SK-N-SH (cell line): ENCODE measurements around the gene KIF3C. TPM values are rescaled to one million over a fixed set of nuclear protein-coding genes. Genes with fewer than 3 reads are reported as not detected.

Experiments
- CTCF ChIA-PET: fragments of 300-600, 350-600 bp; formaldehyde crosslinking; extraction: SDS; loops from one replicate; lab custom pipeline; 2021; lab: Yijun Ruan, JAX
- POLR2A ChIA-PET: fragments of 350-600 bp; sonication (Branson Sonifier 250); formaldehyde crosslinking; extraction: SDS; loops from one replicate; lab custom pipeline; 2020; ENCODE audit warnings: antibody characterized with exemption, inconsistent platforms; lab: Yijun Ruan, JAX
- DNase-seq: peaks from one replicate; pipeline ENCODE4 v3.0.0; 2012
- H2AFZ ChIP-seq: fragments of 200-600 bp; sonication (generic); 2 replicates; pipeline ENCODE4 v1.8.1; 2016; ENCODE audit warnings: antibody characterized with exemption, mild to moderate bottlenecking, low read depth
- H3F3A ChIP-seq: fragments of 200-600 bp; sonication (generic); replicated peaks from 2 replicates; pipeline ENCODE3; 2016; ENCODE audit warnings: antibody characterized with exemption, mild to moderate bottlenecking; ENCODE audit not compliant: insufficient read depth
- H3K27ac ChIP-seq, 2 experiments: fragments of 200-500 bp in 1 of 2; fragments of 200-600 bp in 1 of 2; sonication (Bioruptor generic) in 1 of 2; sonication (generic), shearing (Covaris generic) in 1 of 2; 2 replicates each; pipeline versions ENCODE4 v1.5.1 to v1.6.1; 2014 to 2016; ENCODE audit warnings: low read depth in 2 of 2, inconsistent platforms in 1 of 2, low read length in 1 of 2, mild to moderate bottlenecking in 1 of 2, mixed read lengths in 1 of 2
- H3K27me3 ChIP-seq: fragments of 200-600 bp; sonication (generic), shearing (Covaris generic); 2 replicates; pipeline ENCODE4 v1.6.1; 2016; ENCODE audit warnings: mixed run types; ENCODE audit not compliant: insufficient read depth
- H3K36me3 ChIP-seq, 2 experiments: fragments of 200-500 bp in 1 of 2; fragments of 200-600 bp in 1 of 2; sonication (Bioruptor generic) in 1 of 2; sonication (generic) in 1 of 2; replicated peaks in 1 of 2; 2 replicates each; pipeline versions ENCODE3 to v1.5.1; 2014 to 2016; ENCODE audit warnings: low read length in 1 of 2, mild to moderate bottlenecking in 1 of 2; ENCODE audit not compliant: insufficient read depth in 2 of 2, control insufficient read depth in 1 of 2
- H3K4me1 ChIP-seq, 2 experiments: fragments of 200-500 bp in 1 of 2; fragments of 200-600 bp in 1 of 2; sonication (Bioruptor generic) in 1 of 2; sonication (generic), shearing (Covaris generic) in 1 of 2; 2 replicates each; pipeline versions ENCODE4 v1.5.1 to v1.6.1; 2014 to 2016; ENCODE audit warnings: low read depth in 1 of 2, low read length in 1 of 2, mixed run types in 1 of 2; ENCODE audit not compliant: insufficient read depth in 2 of 2, control insufficient read depth in 1 of 2
- H3K4me2 ChIP-seq: fragments of 200-600 bp; sonication (generic), shearing (Covaris generic); 2 replicates; pipeline ENCODE4 v1.6.1; 2017; ENCODE audit warnings: mixed run types
- H3K4me3 ChIP-seq, 2 experiments: fragments of 200-500 bp in 1 of 2; fragments of 200-600 bp in 1 of 2; sonication (Bioruptor generic) in 1 of 2; sonication (generic), shearing (Covaris generic) in 1 of 2; 2 replicates each; pipeline versions ENCODE4 v1.5.1 to v1.8.1; 2014 to 2016; ENCODE audit warnings: low read depth in 2 of 2, inconsistent platforms in 1 of 2, low read length in 1 of 2, mild to moderate bottlenecking in 1 of 2, mixed read lengths in 1 of 2, moderate library complexity in 1 of 2
- H3K79me2 ChIP-seq: fragments of 200-600 bp; sonication (generic); 2 replicates; pipeline ENCODE4 v1.8.1; 2017; ENCODE audit warnings: mild to moderate bottlenecking; ENCODE audit not compliant: insufficient read depth
- H3K9ac ChIP-seq: fragments of 200-600 bp; sonication (generic); 2 replicates; pipeline ENCODE4 v1.6.1; 2017; ENCODE audit warnings: mixed run types
- H3K9me2 ChIP-seq: fragments of 200-600 bp; sonication (generic); 2 replicates; pipeline ENCODE4 v1.6.1; 2017; ENCODE audit warnings: mixed run types
- H3K9me3 ChIP-seq: fragments of 200-600 bp; sonication (generic); 2 replicates; pipeline ENCODE4 v1.6.1; 2017; ENCODE audit warnings: mixed run types, mild to moderate bottlenecking, moderate library complexity
- H4K20me1 ChIP-seq: fragments of 200-600 bp; sonication (generic); 2 replicates; pipeline ENCODE4 v1.6.1; 2017; ENCODE audit warnings: mild to moderate bottlenecking, mixed run types; ENCODE audit not compliant: insufficient read depth
- CTCF ChIP-seq: fragments of 200-600 bp; sonication (generic); IDR thresholded peaks from 2 replicates; pipeline ENCODE4 v1.6.1; 2017; ENCODE audit warnings: antibody characterized with exemption, mild to moderate bottlenecking, moderate library complexity
- ELF1 ChIP-seq: IDR thresholded peaks from 2 replicates; pipeline ENCODE4 v1.4.0; 2012
- EP300 ChIP-seq, 2 experiments: IDR thresholded peaks; 2 replicates each; pipeline versions ENCODE4 v1.4.0 to v1.6.1; 2012; ENCODE audit warnings: borderline replicate concordance in 1 of 2, low read depth in 1 of 2, low read length in 1 of 2
- EZH2phosphoT487 ChIP-seq: fragments of 200-600 bp; sonication (generic); IDR thresholded peaks from 2 replicates; pipeline ENCODE4 v1.6.1; 2017; ENCODE audit warnings: low read depth, mixed run types, mild to moderate bottlenecking, antibody characterized with exemption, moderate library complexity, borderline replicate concordance
- GABPA ChIP-seq: IDR thresholded peaks from 2 replicates; pipeline ENCODE4 v1.4.0; 2012; ENCODE audit warnings: low read depth, mild to moderate bottlenecking
- GATA2 ChIP-seq: sonication (generic); formaldehyde crosslinking; IDR thresholded peaks from 2 replicates; pipeline ENCODE4 v1.5.0; 2020; ENCODE audit warnings: mild to moderate bottlenecking, missing genetic modification reagents
- IRF3 ChIP-seq: fragments of 150-350 bp; IDR thresholded peaks from 2 replicates; pipeline ENCODE4 v1.6.1; 2016; ENCODE audit warnings: mild to moderate bottlenecking, low read depth, low read length
- JUND ChIP-seq: IDR thresholded peaks from 2 replicates; pipeline ENCODE4 v1.4.0; 2012
- MAX ChIP-seq: IDR thresholded peaks from 2 replicates; pipeline ENCODE4 v1.4.0; 2012; ENCODE audit warnings: low read depth
- MXI1 ChIP-seq: IDR thresholded peaks from 2 replicates; pipeline ENCODE4 v1.6.1; 2012; ENCODE audit warnings: mild to moderate bottlenecking, low read depth, low read length, improper control_type of control experiment
- RAD21 ChIP-seq: IDR thresholded peaks from 2 replicates; pipeline ENCODE4 v1.6.1; 2012; ENCODE audit warnings: mild to moderate bottlenecking, low read length
- RCOR1 ChIP-seq: fragments of 150-350 bp; IDR thresholded peaks from 2 replicates; pipeline ENCODE4 v1.6.1; 2017; ENCODE audit warnings: antibody characterized with exemption, low read length
- RXRA ChIP-seq: IDR thresholded peaks from 2 replicates; pipeline ENCODE4 v1.4.0; 2012; ENCODE audit warnings: low read depth, mild to moderate bottlenecking, borderline replicate concordance
- TEAD4 ChIP-seq: IDR thresholded peaks from 2 replicates; pipeline ENCODE4 v1.4.0; 2012; ENCODE audit warnings: mild to moderate bottlenecking, borderline replicate concordance; ENCODE audit not compliant: insufficient read depth
- USF2 ChIP-seq: fragments of 150-350 bp; IDR thresholded peaks from 2 replicates; pipeline ENCODE4 v1.6.1; 2017; ENCODE audit warnings: antibody characterized with exemption, low read length, low read depth, borderline replicate concordance
- ZBTB33 ChIP-seq: IDR thresholded peaks from 2 replicates; pipeline ENCODE4 v1.4.0; 2012; ENCODE audit warnings: low read depth, borderline replicate concordance
- WGBS: methylation state at CpG from one replicate; pipeline ENCODE4 v1.1.6; 2017; ENCODE audit warnings: low lambda C conversion rate; 5-methylcytosine and 5-hydroxymethylcytosine counted together
- polyA plus RNA-seq, 3 experiments: library from polyadenylated mRNA; depleted of rRNA; stranded (reverse); fragments of >200 nt; gene quantifications; 2 replicates each; pipeline ENCODE4 v1.2.3, GENCODE V29; 2012

Gene KIF3C
- polyA plus RNA-seq, 1 of the 3 experiments (the other 2 are of a cell fraction): 29.5 TPM

GRCh38 chr2:26010943-26011342, 28.6 kb upstream of the KIF3C start:
- WGBS: 72% methylated on average over 3 of the region's 3 CpGs
- H3F3A ChIP-seq: peaks cover 4% of the 10 kb centered on the region
- no peaks in the 10 kb centered on the region for H4K20me1 ChIP-seq
- peaks cover 0 to 11% of the 10 kb centered on the region in 2 experiments; a peak in 2 of 4 replicates for H3K4me1 ChIP-seq
- no peaks in the 10 kb centered on the region for H3K79me2 ChIP-seq
- no peak overlapping the region for H3K4me3 ChIP-seq
- no peaks in the 10 kb centered on the region for H3K27me3 ChIP-seq
- TF ChIP-seq EZH2phosphoT487 (no peak), IRF3 (no peak), RCOR1 (no peak), RXRA (no peak), CTCF (no peak)
- TF ChIP-seq, all 33 proteins: peak for 0
- DNase-seq: no peak
- no peaks in the 10 kb centered on the region for H3K9me2 ChIP-seq
- no peak overlapping the region for H2AFZ ChIP-seq
- no peak overlapping the region for H3K4me2 ChIP-seq
- H3K27ac ChIP-seq: no peak overlapping the region
- H3K9me3 ChIP-seq: no peaks in the 10 kb centered on the region
- ChIA-PET CTCF (interaction anchor here (1.4 kb wide), 1 partner anchor 19 kb away, joined by 5 read pairs; no protein-coding TSS in a partner anchor), POLR2A (no interaction called here)
- no peak overlapping the region for H3K9ac ChIP-seq
- no peaks in the 10 kb centered on the region for H3K36me3 ChIP-seq

GRCh38 chr2:26009567-26009963, 27.3 kb upstream of the KIF3C start:
- H3K36me3 ChIP-seq: no peaks in the 10 kb centered on the region
- 59% methylated on average over 2 of the region's 2 CpGs for WGBS
- H3K79me2 ChIP-seq: no peaks in the 10 kb centered on the region
- no peak overlapping the region for H3K4me3 ChIP-seq
- no peak overlapping the region for H2AFZ ChIP-seq
- no peaks in the 10 kb centered on the region for H3K9me2 ChIP-seq
- H3K9me3 ChIP-seq: no peaks in the 10 kb centered on the region
- no peak for DNase-seq
- H4K20me1 ChIP-seq: no peaks in the 10 kb centered on the region
- POLR2A ChIA-PET: interaction anchor here (0.6 to 0.7 kb wide), 2 partner anchors 25 to 158 kb away, joined by 3 to 4 read pairs; partner anchors contain the start of gene RAB10
- H3K4me2 ChIP-seq: no peak overlapping the region
- CTCF ChIA-PET: interaction anchor here (1.0 to 2.0 kb wide), 3 partner anchors 16 to 136 kb away, joined by 3 to 7 read pairs (median 6); no protein-coding TSS in a partner anchor
- H3K4me1 ChIP-seq: peaks cover 0 to 11% of the 10 kb centered on the region in 2 experiments; a peak in 2 of 4 replicates
- H3K9ac ChIP-seq: no peak overlapping the region
- no peak overlapping the region for H3K27ac ChIP-seq
- no peaks in the 10 kb centered on the region for H3K27me3 ChIP-seq
- peaks cover 8% of the 10 kb centered on the region for H3F3A ChIP-seq
- no peak for TF ChIP-seq MAX
- TF ChIP-seq CTCF: no peak
- no peak for TF ChIP-seq EZH2phosphoT487
- no peak for TF ChIP-seq EP300 (IDR thresholded peaks at IDR 0.05; ENCODE audit: borderline replicate concordance in 1 of 2, low read depth in 1 of 2, low read length in 1 of 2)
- TF ChIP-seq ZBTB33: no peak
- no peak for TF ChIP-seq JUND
- TF ChIP-seq MXI1: no peak
- TF ChIP-seq GATA2 (CRISPR knock-in tag): no peak
- no peak for TF ChIP-seq RXRA
- no peak for TF ChIP-seq TEAD4
- no peak for TF ChIP-seq GABPA
- TF ChIP-seq RCOR1: no peak
- TF ChIP-seq RAD21: no peak
- TF ChIP-seq USF2: no peak
- TF ChIP-seq ELF1: no peak
